NCI-H2081 (cell line): ENCODE results near the gene RAD23A.
A peak's percentile ranks its signal among the peaks of the same experiment; 100 is the strongest.

Experiments
- DNase-seq, 2 experiments: peaks; one replicate each; lab custom pipeline; 2025; lab: John Stamatoyannopoulos, UW

The RAD23A gene

GRCh38 chr19:12984683-12985048 is 39.0 kb downstream of the RAD23A start:
- no peak for DNase-seq

DNA sequence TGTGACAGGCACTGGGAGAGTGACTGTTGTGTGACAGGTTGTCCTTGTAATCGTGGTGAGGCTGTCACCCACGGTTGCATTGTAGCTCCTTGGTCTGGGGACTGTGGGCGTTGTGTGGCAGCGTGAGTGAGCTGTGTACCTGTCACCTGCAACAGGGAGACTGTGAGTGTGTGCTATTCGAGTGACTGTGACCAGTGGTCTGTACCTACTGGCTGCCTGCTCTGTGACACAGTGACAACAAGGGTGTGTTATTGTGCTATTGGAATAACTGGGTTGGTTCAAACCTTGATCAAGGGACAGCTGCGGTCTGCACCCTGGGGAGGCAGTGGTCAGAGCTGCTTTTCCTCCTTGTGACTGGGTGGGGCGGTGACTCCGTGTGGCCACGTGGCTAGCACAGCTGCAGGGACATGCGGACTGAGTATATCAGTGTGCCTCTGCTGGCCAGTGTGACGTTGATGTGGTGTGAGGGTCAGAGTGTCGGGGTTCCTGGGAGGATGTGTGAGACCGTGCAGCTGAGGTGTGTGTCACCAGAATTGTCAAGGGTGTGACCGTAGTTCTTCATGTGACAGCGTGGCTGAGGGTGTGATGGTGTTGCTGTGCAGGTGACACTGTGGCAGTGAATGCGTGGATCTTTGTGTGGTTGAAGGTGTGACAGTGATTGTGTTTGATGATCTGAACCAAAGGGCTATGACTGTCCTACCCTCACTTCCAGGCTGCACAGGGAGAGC is 39.6 kb downstream of the RAD23A start:
- DNase-seq, result no peak

DNA sequence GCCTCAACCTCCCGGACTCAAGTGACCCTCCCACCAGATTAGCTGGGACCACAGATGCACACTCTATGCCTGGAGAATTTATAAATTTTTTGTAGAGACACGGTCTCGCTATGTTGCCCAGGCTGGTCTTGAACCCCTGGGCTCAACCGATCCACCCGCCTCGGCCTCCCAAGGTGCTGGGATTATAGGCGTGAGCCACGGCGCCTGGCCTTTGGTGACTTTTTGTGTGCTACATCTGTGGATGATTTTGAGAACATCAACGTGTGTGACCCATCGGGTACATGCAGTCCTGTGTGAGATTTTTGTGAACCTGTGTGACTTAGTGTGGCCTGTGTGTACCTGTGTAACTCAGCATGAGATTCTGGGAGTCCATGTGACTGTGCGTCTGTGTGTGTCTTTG is 41.1 kb downstream of the RAD23A start:
- no peak for DNase-seq

GRCh38 chr19:12987190-12987589 is 41.5 kb downstream of the RAD23A start:
- no peak for DNase-seq

GRCh38 chr19:12987781-12988180 is 42.1 kb downstream of the RAD23A start:
- DNase-seq, result peak in 1 of 2 experiments; percentile 14

DNA sequence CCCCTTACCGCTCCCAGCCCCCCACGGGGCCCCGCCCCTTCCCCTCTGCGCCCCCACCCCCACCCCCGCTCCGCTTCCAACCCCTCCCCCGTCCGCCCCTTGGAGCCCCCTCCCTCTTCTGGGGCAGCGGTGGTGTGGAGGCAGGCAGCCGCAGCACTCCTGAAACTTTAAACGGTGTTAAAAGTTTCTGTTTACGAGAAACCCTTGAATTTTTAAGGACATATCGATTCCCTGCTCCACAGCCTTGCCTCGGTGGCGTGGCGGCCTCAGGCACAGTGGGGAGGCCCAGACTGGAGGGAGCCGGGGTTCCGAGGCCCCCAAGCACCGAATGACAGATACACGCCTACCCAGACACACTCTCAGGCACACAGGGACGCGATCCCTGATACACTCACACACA is 44.8 kb downstream of the RAD23A start:
- DNase-seq, result no peak

GRCh38 chr19:12990853-12991252 is 45.2 kb downstream of the RAD23A start:
- DNase-seq, result no peak

GRCh38 chr19:12991296-12991695 is 45.6 kb downstream of the RAD23A start:
- no peak for DNase-seq

GRCh38 chr19:12992729-12993128 is 47.1 kb downstream of the RAD23A start:
- DNase-seq, result no peak

- no peak for DNase-seq
These were observed 47.9 kb downstream of the RAD23A start for GRCh38 chr19:12993562-12993961.

- no peak for DNase-seq
These were observed 49.3 kb downstream of the RAD23A start, which contains the start of gene NFIX for GRCh38 chr19:12994701-12995595. Gene NFIX, plus strand, starts transcription at chr19:12995475. Its CDS starts 363 bp downstream, at chr19:12995838.

GRCh38 chr19:12995596-12996405 is 50.1 kb downstream of the RAD23A start:
- DNase-seq, result peak in 1 of 2 experiments; percentile 7

DNA sequence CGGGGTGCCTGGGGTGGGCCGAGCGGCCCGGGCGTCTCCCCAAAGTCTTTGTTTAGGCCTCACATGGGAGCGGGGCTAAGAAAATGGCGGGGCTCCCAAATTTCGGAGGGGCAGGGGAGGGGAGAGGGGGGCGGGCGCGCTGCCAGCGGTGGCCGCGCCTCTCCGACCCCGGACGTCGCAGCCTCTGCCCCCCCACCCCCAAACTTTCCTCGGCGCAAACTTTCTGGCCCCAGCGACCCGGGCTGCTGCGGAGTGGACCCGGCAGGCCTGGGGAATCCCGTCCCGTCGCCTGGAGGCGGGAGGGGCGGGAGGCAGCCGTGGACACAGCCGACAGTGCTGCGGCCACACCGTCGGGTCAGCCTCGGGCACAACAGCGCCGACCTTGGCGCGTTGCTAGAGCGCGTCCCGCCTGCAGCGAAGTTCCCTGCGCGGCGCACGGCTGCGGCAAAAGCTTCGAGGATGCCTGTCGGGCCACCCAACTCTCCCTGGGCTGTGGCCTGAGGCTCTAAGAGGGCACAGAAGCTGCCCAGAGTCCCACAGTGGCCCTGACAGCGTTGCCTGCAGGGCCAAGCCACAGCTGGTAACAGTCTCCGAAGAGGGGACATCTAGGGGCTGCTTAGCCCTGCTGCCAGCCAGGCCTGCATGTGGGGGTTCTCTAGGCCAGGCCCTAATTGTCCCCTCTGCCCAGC is 50.9 kb downstream of the RAD23A start:
- DNase-seq, result no peak

DNA sequence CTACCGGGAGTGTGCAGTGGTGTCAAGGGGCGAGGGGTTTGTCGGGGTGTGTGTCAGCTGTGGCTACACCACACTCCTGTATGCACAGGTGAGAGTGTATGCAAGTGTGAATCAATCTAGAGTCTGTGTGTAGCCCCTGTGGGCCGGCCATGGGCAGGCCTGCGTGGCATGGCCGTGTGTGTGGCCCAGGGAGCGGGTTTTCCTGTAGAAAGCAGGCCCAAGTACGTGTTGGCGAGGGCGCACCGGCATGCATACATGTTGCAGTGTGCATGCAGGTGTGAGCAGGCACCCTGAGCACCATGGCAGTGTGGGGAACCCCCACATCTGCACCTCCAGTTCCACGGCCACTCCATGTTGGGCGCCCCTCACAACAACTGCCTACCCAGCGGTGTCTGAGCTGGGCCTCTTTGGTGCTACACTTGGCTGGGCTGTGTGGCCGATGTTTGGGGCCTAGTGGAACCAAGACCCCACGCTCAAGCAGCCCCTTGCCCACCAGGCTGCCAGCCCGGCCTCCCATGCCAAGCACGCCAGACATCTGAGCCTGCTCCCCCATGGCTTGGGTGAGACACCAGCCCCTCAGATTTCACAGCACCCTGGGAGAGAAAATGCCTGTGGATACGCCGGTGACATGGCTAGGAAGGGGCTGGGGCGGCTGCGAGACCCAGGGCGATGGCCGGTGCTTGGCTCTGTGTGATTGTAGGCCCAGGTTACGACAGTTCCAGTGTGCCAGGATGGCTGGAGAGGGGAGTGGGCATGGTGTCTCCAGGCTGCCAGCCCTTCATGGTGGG is 51.7 kb downstream of the RAD23A start:
- DNase-seq, result no peak

DNA sequence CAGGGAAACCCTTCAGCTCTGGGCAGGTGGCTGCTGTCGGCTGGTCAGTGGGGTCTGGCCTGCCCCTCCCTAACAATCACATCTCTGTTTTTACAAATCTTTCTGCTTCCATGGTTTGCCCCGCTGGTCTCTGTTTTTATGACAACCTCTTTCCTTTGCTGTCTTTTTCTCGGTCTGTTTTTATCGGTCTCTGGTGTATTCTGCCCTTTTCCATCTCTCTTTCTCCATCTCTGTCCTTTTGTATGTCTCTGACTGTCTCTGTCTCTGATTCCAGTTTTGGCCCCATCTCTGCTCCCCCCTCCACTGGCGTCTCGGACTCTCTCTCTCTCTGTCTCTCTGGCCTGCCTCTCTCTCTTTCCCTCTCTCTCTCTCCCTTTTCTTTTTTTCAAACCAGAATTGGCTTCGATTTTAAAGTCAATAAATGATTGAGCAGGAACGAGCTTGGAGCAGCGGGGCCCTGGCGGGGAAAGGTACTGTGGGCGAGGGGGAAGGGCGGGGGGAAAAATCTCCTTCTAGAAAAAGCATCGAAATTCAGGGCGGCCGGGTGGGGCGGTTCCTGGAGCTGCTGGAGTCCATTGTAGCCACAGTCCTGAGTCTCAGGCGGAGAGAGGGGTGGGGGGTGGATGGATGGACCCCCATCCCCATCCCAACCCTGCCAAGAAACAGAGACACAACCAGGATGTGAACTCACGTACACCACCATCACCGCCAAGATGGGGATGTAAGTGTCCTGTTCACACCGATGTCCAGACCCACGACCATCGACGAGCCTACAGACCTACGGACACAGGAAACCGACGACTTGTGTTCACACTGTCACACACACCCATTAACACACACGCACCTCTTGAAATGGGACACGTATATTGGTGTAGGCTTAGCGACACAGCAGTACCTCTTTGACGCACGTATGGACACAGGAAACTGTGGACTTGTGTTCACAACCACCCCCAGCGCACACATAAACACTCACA is 52.6 kb downstream of the RAD23A start:
- no peak for DNase-seq

DNA sequence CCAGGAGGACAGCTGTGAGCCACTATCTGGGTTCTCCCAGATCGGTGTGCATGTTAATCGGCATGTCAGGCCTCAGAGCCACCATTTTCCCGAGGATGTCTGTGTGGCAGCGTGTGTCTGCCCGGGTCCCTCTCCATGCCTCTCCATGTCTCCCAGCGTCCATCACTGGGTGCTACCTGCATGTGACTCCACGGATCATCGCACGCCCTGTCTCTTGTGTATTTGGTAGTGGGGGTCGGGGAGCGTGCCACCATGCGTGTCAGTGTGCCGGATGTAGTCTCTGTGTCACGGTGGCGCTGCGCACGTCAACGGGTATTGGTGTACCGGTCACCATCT is 55.5 kb downstream of the RAD23A start:
- DNase-seq, result no peak

DNA sequence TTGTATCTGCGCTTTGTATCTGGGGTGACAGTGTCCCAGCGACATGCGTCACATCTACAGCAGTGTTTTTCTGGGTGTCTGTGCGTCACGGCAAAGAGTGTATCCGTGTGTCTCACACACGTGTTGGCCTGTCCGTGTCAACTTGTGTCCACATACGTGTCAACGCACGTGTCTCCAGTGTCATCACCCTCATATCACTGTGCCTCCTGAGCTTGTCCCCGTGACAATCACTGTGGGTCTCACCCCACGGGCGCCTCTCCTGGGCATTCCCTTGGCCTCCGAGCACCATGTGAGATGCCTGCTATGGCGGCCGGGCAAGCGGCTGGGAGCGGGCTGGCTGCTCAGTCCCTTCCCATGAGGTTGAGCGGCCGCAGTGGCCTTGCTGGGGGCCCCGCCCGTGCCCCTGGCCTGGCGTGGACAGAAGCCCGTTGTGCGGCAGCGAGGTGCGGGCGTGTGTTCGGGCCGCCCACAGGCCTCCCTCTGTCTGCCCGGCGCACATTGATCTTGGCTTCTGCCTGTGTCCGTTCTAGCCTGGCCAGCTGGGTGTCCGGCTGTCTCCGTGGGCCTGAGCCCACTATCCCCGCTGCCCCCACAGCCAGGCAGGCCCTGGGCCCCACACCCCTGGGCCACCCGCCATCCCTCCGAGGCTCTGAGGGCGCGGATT is 56.0 kb downstream of the RAD23A start:
- no peak for DNase-seq

- DNase-seq, result no peak
These were observed 56.7 kb downstream of the RAD23A start for GRCh38 chr19:13002166-13002898.

GRCh38 chr19:13003081-13003480 is 57.4 kb downstream of the RAD23A start:
- no peak for DNase-seq
